ENCODE results near the gene GNG5.

DNA sequence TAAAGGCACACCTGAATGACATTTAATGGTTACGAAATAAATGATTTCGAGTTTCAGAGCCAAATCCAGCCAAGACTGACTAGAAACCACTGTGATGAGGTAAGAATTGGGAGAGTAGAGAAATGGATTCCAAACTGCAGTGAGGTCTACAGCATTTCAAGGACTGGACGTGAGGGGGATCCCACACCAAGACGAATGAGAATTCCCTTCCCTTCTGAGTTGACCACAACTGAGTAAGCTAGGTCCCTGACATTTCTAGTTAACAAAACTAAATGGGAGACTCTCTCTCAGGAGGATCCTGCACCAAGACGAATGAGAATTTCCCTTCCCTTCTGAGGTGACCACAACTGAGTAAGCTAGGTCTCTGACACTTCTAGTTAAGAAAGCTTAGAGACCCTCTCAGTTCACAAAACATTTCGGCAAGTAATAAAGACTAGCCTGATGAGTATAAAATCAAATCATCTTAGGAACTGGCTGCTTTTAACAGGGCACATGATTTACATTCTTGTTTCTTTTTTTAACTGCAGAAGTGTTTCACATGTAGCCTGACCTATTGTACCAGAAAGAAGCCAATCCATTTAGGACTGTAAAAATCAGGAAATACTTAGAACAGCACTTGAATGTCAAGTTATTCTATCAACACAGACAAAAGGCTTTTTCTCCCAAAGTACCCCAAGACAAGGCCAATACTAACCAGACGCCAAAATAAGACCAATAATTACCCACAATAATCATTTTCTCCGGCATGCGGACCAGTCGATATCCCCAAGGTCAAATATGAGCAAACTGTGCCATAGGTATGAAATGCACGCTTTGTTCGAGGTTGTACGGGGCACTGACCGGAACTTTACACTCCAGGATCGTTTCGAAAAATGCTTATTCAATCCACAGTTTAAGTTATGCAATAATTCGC lies 1.5 kb downstream of the GNG5 start:
- TF ChIP-seq GATA3 (IDR thresholded peaks at IDR 0.05; ENCODE audit: low read depth, low read length): no peak
- no peak for TF ChIP-seq GATA2 (IDR thresholded peaks at IDR 0.05; ENCODE audit: low read depth, low read length)
